HEK293 (cell line): ENCODE data around the gene CEP85L.

Experiments used
- CTCF ChIP-seq: fragments of 450-650 bp; formaldehyde crosslinking; IDR thresholded peaks from 2 replicates; pipeline ENCODE4 v1.5.1; 2016; ENCODE audit warnings: missing biosample characterization, missing genetic modification characterization
- ZBTB1 ChIP-seq: fragments of 450-650 bp; formaldehyde crosslinking; IDR thresholded peaks from 2 replicates; pipeline ENCODE4 v1.5.1; 2016; ENCODE audit warnings: missing biosample characterization, missing genetic modification characterization

- no peak for TF ChIP-seq CTCF (tag by site-specific recombination)
- TF ChIP-seq ZBTB1 (tag by site-specific recombination), result no peak
These were observed 70.6 kb downstream of the CEP85L start for GRCh38 chr6:118580585-118581419.
